Suprapubic skin (tissue), 4 donors: Measurements from ENCODE around the gene CABP1. TPM values are rescaled to one million over a fixed set of nuclear protein-coding genes. Genes with fewer than 3 reads are reported as not detected.
A peak's percentile ranks its signal among the peaks of the same experiment; 100 is the strongest.

ENCODE experiments used
- DNase-seq, 2 donors: peaks; one replicate each; pipeline ENCODE4 v3.0.0-alpha.2; 2019; ENCODE audit warnings: low spot score in 2 of 2
- H3K27ac ChIP-seq: fragments of 200-600 bp; sonication (generic); one replicate; pipeline ENCODE4 v1.5.1; 2019
- H3K27me3 ChIP-seq: fragments of 200-600 bp; sonication (generic); one replicate; pipeline ENCODE4 v1.5.1; 2019
- H3K36me3 ChIP-seq: fragments of 200-600 bp; sonication (generic); one replicate; pipeline ENCODE4 v1.5.1; 2019
- H3K4me1 ChIP-seq: fragments of 200-600 bp; sonication (generic); one replicate; pipeline ENCODE4 v1.5.1; 2019
- H3K4me3 ChIP-seq: fragments of 200-600 bp; sonication (generic); one replicate; pipeline ENCODE4 v1.5.1; 2019; ENCODE audit warnings: mild to moderate bottlenecking
- H3K9me3 ChIP-seq: fragments of 200-600 bp; sonication (generic); one replicate; pipeline ENCODE4 v1.5.1; 2019
- CTCF ChIP-seq, 2 donors: fragments of 200-600 bp in 1 of 2; fragments of 450-650 bp in 1 of 2; sonication (generic) in 1 of 2; IDR thresholded peaks; one replicate each; pipeline ENCODE4 v1.5.1; 2016 to 2019; ENCODE audit warnings: antibody characterized with exemption in 2 of 2, mild to moderate bottlenecking in 1 of 2, moderate library complexity in 1 of 2
- EP300 ChIP-seq: sonication (generic); formaldehyde crosslinking; IDR thresholded peaks from one replicate; pipeline ENCODE4 v1.6.1; 2017; ENCODE audit warnings: antibody characterized with exemption
- POLR2A ChIP-seq, 2 donors: fragments of 450-650 bp; IDR thresholded peaks; one replicate each; pipeline ENCODE4 v1.6.1; 2017; ENCODE audit warnings: antibody characterized with exemption in 2 of 2, mild to moderate bottlenecking in 2 of 2, moderate library complexity in 2 of 2
- POLR2AphosphoS5 ChIP-seq, 3 donors: sonication (generic); formaldehyde crosslinking; IDR thresholded peaks; one replicate each; pipeline ENCODE4 v1.6.1; 2017; ENCODE audit warnings: antibody characterized with exemption in 3 of 3
- WGBS: methylation state at CpG from one replicate; pipeline ENCODE4 v1.1.5; 2018; 5-methylcytosine and 5-hydroxymethylcytosine counted together
- total RNA-seq, 4 donors: library from RNA; depleted of rRNA; stranded (reverse); fragments of >200 nt; gene quantifications; one replicate each; pipeline ENCODE4 v1.1.0, GENCODE V29; 2016

Gene CABP1
- total RNA-seq, 4 donors from 2014 or later, result 0.19 to 0.56 (median 0.47) TPM; not detected in 1

- TF ChIP-seq CTCF (IDR thresholded peaks at IDR 0.05), result no peak
- no peak for TF ChIP-seq POLR2AphosphoS5 (IDR thresholded peaks at IDR 0.05)
- no peak for TF ChIP-seq EP300
- TF ChIP-seq POLR2A (IDR thresholded peaks at IDR 0.05), result no peak
- H3K4me1 ChIP-seq, result peaks cover 28% of the 10 kb centered on the region
- 69% methylated on average over 6 of the region's 6 CpGs for WGBS
These were observed 72.2 kb downstream of the CABP1 start for GRCh38 chr12:120712610-120713009.

GRCh38 chr12:120713861-120714482 is 73.5 kb downstream of the CABP1 start:
- Histone ChIP-seq H3K36me3 (peaks cover 55% of the 10 kb centered on the region), H3K4me1 (peaks cover 28% of the 10 kb centered on the region), H3K4me3 (no peak overlapping the region), H3K27me3 (no peaks in the 10 kb centered on the region), H3K9me3 (no peaks in the 10 kb centered on the region), H3K27ac (no peak overlapping the region)
- WGBS, result 21% methylated on average over 4 of the region's 4 CpGs
- peak; percentile 75 to 82 for TF ChIP-seq CTCF (IDR thresholded peaks at IDR 0.05)
- no peak for TF ChIP-seq POLR2A (IDR thresholded peaks at IDR 0.05)
- no peak for TF ChIP-seq EP300
- no peak for TF ChIP-seq POLR2AphosphoS5 (IDR thresholded peaks at IDR 0.05)
- peak in 1 of 2 donors; percentile 71 for DNase-seq

More at GRCh38 chr12:120712610-120713009, 72.2 kb downstream of the CABP1 start:
- Histone ChIP-seq H3K4me3 (no peak overlapping the region), H3K27ac (no peak overlapping the region), H3K36me3 (peaks cover 41% of the 10 kb centered on the region), H3K27me3 (no peaks in the 10 kb centered on the region), H3K9me3 (no peaks in the 10 kb centered on the region)
- DNase-seq, result no peak

Other genes starting within 250 kb of the CABP1 start
- gene COX6A1, start 202.5 kb upstream of the CABP1 start, total RNA-seq, result 1,000 to 10,000 TPM in 1 of 4 donors, 100 to 1,000 TPM in 3; 569 to 1,135 (median 836) TPM
- gene TRIAP1, start 194.2 kb upstream of the CABP1 start, total RNA-seq, result 10 to 100 TPM in 3 of 4 donors, 1 to 10 TPM in 1; 9.7 to 22.9 (median 17.4) TPM
- 10 to 100 TPM; 17.5 to 27.8 (median 21.0) TPM for gene GATC, start 194.2 kb upstream of the CABP1 start, total RNA-seq
- 10 to 100 TPM; 51.5 to 98.5 (median 73.0) TPM for gene SRSF9, start 170.9 kb upstream of the CABP1 start, total RNA-seq
- gene DYNLL1, start 144.5 kb upstream of the CABP1 start, total RNA-seq, result 100 to 1,000 TPM; 167 to 493 (median 469) TPM
- 10 to 100 TPM; 14.9 to 18.7 (median 18.0) TPM for gene COQ5, start 111.5 kb upstream of the CABP1 start, total RNA-seq
- 100 to 1,000 TPM in 3 of 4 donors, 10 to 100 TPM in 1; 98.2 to 206 (median 163) TPM for gene RNF10, start 106.3 kb upstream of the CABP1 start, total RNA-seq
- 10 to 100 TPM; 27.6 to 38.5 (median 32.4) TPM for gene POP5, start 59.2 kb upstream of the CABP1 start, total RNA-seq
- 10 to 100 TPM; 34.8 to 72.6 (median 60.4) TPM for gene MLEC, start 46.5 kb downstream of the CABP1 start, total RNA-seq
- 10 to 100 TPM; 14.2 to 27.6 (median 19.3) TPM for gene UNC119B, start 69.8 kb downstream of the CABP1 start, total RNA-seq
- 10 to 100 TPM; 19.6 to 27.6 (median 24.4) TPM for gene ACADS, start 85.2 kb downstream of the CABP1 start, total RNA-seq